ENCODE measurements around the gene HEPH. TPM values are rescaled to one million over a fixed set of nuclear protein-coding genes. Genes with fewer than 3 reads are reported as not detected.
"Not testable (repeated sequence)": the region's sequence is repeated elsewhere in the genome, so short reads cannot be mapped to it uniquely, and the experiment has no call there.

Gene HEPH
- total RNA-seq, 1 donor from 2014 or later: 15.7 TPM

DNA sequence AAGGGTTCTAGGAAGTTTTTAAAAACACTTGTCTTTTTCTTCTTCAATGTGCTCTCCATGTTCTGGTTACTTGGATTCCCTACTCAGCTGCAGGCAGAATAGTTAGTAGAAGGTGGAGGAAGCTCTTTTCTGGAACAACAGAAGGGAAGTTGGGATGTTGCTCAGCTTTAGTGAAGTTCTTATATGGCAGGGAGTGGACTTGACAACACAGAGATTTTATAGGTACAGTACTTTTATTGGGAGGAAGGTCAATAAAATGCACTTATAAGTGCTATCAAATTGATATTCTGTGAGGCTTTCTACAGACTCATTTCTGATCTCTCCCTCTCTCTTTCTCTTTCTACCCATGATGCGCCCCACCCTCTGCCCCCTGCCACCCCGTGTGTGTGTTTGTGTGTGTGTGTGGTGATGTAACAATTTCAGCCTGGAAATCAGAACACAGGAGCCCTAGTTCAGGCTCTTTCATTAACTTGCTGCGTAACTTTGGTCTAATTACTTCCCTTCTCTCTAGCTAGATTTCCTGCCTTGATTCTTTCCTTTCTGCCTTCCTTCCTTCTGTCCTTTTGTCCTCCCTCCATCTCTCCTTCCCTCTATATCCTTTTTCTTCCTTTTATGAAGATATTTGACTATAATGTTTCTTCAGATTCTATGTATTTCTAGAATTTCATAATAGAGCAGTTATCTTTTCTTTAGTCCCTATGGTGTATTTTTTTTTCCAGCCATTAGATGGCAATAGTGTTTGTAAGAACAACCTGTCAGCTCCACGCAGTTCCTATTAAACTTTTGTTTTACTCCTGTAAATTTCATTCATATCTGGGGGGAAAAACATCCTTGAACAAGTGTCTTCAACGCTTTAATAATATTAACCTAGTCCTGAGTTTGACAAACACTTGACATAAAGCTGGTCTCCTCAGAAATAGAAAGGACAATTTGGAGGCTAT is 37.1 kb downstream of the HEPH start:
- no peak for DNase-seq (ENCODE audit: low spot score)

GRCh38 chrX:66203114-66203513 is 39.1 kb downstream of the HEPH start:
- DNase-seq (ENCODE audit: low spot score): no peak

GRCh38 chrX:66221856-66222255 is 57.8 kb downstream of the HEPH start:
- DNase-seq (ENCODE audit: low spot score): no peak

DNA sequence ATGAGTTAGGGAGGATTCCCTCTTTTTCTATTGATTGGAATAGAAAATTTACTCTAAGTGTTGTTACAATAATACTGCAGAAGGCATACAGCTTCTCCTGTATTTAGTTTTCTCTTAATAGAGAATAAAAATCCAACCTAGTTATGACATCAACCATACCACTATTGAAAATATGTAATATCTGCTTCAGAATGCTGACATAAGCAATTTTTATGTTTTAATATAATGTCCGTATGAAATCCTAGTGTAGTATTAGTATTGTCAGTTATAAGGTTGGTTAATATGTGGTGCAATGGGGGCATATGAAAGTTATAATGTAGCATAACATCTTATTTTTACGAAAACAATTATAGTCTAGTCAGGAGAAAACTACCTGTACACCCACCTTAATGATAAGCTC is 68.2 kb downstream of the HEPH start:
- DNase-seq (ENCODE audit: low spot score): no peak

GRCh38 chrX:66233209-66233608 is 69.2 kb downstream of the HEPH start:
- no peak for DNase-seq (ENCODE audit: low spot score)

DNA sequence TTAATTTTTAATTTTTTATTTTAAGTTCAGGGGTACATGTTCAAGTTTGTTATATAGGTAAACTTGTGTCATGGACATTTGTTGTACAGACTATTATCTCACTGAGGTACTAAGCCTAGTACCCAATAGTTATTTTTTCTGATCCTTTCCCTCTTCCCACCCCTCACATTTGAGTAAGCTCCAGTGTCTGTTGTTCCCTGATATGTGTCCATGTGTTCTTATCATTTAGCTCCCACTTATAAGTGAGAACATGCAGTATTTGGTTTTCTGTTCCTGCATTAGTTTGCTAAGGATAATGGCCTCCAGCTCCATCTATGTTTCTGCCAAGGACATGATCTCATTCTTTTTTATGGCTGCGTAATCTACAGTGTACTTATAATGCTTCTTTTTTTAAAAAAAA is 69.9 kb downstream of the HEPH start:
- DNase-seq (ENCODE audit: low spot score): not testable (repeated sequence)

GRCh38 chrX:66255359-66255967 is 91.4 kb downstream of the HEPH start:
- DNase-seq (ENCODE audit: low spot score): no peak

DNA sequence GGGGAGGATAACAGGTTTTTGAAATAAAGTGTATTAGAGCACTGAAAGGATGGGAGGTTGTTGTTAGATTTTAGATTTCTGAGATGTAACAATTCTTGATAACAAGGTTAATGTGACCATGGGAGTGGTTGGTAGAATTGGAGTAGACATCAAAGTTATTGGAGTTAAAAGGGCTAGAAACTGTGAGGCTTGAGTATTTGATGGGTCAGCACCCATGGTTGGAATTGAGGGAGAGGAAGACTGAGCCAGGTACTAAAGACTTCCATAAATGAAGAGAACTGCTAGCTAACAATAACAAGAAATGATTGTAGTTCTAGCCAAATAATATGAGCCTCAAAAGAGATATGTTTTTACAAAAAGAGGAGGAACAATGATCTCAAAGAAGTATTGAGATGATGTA is 98.8 kb downstream of the HEPH start:
- no peak for DNase-seq (ENCODE audit: low spot score)

Other genes with a start within 250 kb of the HEPH start
- gene VSIG4, start 124.2 kb upstream of the HEPH start, total RNA-seq: 23.4 TPM